Epithelial cell of esophagus (primary cell): ENCODE data around the gene PBXIP1.

Experiments used
- DNase-seq: peaks from one replicate; pipeline ENCODE4 v3.0.0; 2010; ENCODE audit warnings: low read depth
- H3K4me3 ChIP-seq: 2 replicates; pipeline ENCODE4 v1.5.1; 2011; ENCODE audit warnings: mild to moderate bottlenecking, low read length, control low read depth
- TF ChIP-seq, protein P1 (sequence below): IDR thresholded peaks from 2 replicates; pipeline ENCODE4 v1.5.1; 2011; ENCODE audit warnings: low read depth, mild to moderate bottlenecking, low read length, control low read depth, inconsistent platforms; ENCODE audit not compliant: insufficient read depth; ENCODE audit errors: missing control alignments

Gene PBXIP1

DNA sequence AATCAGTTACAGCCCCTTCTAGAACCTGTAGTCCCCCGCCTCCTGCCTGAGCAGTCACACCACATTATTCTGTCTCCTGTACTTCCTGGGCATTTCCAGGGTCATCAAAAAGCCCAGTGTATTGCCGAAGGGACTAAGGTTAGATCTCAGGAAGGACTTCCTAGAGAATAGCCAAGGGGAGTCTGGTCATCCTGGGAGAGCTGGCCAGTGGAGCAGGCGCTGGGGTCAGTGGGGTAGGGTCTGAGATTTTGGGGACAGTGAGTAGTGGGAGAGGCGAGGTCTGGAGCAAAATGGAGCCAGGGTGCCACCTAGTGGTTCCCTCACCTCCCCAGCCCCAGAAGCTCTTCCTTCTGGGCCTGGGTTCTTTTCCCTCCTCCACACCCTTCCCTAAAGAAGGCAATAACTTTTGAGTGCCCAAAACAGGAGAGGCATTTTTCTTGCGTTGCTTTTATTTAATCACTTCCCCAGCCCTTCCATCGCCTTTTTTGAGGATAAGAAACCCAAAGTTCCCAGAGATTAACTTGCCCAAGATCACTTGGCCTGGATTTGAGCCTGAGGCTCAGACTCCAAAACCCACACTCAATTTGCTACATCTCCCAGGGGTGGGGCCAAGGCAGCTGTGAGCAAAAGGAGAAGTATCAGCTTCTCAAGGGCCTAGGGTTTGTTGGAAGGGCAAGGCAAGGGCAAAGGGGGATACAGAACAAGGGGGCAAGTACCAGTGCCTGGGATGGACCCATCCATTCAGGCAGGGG is 12.1 kb downstream of the PBXIP1 start:
- TF ChIP-seq, protein P1, sequence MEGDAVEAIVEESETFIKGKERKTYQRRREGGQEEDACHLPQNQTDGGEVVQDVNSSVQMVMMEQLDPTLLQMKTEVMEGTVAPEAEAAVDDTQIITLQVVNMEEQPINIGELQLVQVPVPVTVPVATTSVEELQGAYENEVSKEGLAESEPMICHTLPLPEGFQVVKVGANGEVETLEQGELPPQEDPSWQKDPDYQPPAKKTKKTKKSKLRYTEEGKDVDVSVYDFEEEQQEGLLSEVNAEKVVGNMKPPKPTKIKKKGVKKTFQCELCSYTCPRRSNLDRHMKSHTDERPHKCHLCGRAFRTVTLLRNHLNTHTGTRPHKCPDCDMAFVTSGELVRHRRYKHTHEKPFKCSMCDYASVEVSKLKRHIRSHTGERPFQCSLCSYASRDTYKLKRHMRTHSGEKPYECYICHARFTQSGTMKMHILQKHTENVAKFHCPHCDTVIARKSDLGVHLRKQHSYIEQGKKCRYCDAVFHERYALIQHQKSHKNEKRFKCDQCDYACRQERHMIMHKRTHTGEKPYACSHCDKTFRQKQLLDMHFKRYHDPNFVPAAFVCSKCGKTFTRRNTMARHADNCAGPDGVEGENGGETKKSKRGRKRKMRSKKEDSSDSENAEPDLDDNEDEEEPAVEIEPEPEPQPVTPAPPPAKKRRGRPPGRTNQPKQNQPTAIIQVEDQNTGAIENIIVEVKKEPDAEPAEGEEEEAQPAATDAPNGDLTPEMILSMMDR = peak; percentile 88
- H3K4me3 ChIP-seq = no peak overlapping the region
- DNase-seq = peak; percentile 47

DNA sequence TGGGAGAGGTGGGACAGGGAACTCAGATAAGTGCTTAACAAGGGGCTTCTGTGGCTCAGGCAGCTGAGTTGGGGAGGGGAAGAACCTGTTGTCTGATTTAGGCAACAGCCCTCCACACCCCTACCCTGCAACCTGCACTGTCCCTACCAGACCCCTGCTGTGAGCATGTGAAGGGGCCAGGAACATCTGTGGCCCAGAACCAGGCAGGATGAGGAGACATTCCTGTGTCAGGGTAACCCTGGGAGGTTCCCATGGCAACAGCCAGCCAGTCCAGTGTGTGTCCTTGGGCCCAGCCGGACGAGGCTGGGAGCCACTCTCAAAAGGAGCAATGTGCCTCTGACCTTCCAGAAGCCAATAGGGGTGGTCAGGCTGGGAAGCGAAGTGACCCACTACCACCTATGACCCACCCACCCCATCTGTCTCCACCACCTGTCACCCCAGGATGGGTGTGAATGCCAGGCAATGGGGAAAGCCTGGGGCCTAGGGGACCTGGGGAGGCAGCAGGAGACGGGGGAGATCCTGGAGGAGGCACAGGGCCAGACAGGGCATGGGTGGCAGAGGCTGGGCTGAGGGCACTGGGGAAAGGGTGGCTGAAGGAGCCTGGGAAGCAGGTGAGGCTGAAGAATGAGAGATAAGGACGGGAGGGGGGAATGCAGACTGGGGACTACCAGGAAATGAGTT is 14.4 kb downstream of the PBXIP1 start:
- H3K4me3 ChIP-seq = no peak overlapping the region
- TF ChIP-seq, protein P1 = no peak
- DNase-seq = no peak

DNA sequence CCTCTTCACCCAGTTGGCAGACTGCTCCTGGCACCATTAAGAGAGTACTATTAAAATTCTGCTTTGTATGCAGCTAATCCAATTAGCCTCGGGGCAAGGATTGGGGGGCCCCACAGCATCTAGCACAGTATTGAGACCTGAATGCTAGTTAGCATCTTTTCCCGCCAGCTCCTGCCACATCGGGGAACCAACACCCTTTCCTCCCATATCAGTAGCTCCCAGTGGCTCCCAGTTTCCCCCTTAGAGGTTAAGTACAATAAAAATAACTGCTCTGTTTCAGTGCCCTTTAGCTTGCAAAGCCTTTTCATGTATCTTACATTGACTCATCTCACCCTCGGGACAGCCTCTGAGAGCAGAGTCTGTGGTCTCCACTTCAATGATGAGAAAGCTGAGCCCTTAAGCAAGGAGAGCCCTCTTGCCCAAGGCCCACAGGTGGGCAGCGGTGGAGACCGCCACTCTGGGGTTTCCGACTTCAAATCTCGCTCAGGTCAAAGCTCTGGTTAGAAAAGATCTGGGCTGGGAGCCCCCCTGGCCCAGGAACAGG is 15.2 kb downstream of the PBXIP1 start:
- no peak overlapping the region for H3K4me3 ChIP-seq
- TF ChIP-seq, protein P1 = no peak
- DNase-seq = no peak

DNA sequence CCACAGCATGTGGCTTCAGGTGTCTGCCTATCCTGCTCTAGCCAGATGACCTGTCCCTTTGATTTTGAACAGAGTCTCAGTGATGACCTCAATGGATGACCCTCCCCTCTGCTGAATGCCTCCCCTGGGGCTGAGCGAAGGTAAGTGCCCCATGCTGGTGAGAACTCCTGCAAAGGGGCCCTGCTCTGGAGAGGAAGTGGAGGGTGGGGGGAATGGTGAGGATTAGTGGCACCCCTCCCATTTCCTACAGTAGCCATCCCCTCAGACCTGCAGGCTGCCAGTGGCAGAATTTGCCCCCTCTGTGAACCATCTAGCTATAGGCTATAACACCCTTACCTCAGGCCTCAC is 15.7 kb downstream of the PBXIP1 start:
- no peak for DNase-seq
- TF ChIP-seq, protein P1 = no peak
- no peak overlapping the region for H3K4me3 ChIP-seq

DNA sequence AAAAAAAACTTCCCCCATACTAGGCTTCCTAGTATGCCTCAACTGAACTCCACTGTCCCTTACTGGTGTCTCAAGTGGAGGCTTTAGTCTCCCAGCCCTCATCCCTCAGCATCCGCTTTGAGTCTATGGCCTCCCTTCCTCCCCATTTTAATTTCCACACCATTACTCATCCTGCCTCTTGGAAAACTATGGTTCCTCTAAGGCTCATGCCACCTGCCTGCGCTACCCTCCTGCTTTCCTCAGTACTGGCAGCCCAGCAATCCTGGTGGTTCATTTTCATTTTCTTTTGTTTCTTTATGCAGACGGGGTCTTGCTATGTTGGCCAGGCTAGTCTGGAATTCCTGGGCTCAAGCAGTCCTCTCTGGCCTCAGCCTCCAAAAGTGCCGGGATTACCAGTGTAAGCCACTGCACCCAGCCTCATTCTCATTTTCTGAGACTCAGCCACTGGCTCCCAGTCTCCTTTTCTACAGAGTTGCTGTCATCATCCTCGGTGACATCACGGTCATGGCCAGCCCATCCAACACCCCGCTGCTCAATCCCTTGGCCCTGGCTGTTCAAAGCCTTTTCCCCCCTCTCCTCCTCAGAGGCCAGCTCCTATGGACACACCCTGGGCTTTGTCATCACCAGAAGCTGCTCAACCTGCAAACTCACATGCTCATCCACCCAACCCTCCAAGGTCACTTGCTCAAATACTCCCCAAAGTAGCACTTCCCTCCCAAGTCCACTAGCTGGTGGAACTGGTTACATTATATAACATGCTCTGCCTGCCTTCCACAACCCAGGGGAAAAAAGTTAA is 17.1 kb downstream of the PBXIP1 start:
- TF ChIP-seq, protein P1 = peak; percentile 30

DNA sequence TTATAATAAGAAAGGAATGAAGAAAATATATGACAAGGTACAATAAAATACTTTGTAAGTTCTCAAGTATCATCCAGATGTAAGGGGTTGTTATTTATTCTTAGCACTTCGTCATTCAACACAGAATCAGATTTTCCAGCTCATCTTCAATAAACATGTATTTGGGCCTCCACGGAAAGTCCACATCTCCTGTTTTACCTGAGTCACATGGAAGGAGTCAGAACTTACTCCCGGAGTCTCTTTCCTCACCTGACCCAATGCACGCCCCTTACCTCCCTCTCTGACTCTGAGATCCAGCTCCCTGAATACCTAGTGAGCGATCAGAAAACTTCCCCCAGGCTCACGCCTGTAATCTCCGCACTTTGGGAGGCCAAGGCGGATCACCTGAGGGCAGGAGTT is 17.9 kb downstream of the PBXIP1 start:
- peak overlapping the region; percentile 67 for H3K4me3 ChIP-seq
- DNase-seq = peak; percentile 70
- TF ChIP-seq, protein P1 = no peak

More for the DNA sequence above, 17.1 kb downstream of the PBXIP1 start:
- DNase-seq = peak; percentile 88
- no peak overlapping the region for H3K4me3 ChIP-seq
